T-helper 1 cell (primary cell): ENCODE measurements around the gene ANGPTL8.

Experiments
- DNase-seq, 5 donors: peaks; one replicate each; pipeline ENCODE4 v3.0.0-alpha.2; 2012 to 2020

ANGPTL8 gene

GRCh38 chr19:11238041-11238440 is 1.4 kb upstream of the ANGPTL8 start:
- DNase-seq = no peak

GRCh38 chr19:11238781-11239376 is 540 bp upstream of the ANGPTL8 start:
- DNase-seq = no peak

GRCh38 chr19:11240008-11240444 is 607 bp downstream of the ANGPTL8 start:
- DNase-seq = no peak

- no peak for DNase-seq
Measured at GRCh38 chr19:11242025-11242424, 2.6 kb downstream of the ANGPTL8 start.

GRCh38 chr19:11242864-11243797 is 3.7 kb downstream of the ANGPTL8 start:
- peak; percentile 64 to 83 (median 74) for DNase-seq

- no peak for DNase-seq
Measured at GRCh38 chr19:11243798-11244169, 4.4 kb downstream of the ANGPTL8 start.

GRCh38 chr19:11244846-11245589 is 5.6 kb downstream of the ANGPTL8 start:
- DNase-seq = no peak

GRCh38 chr19:11246941-11247340 is 7.5 kb downstream of the ANGPTL8 start:
- DNase-seq = no peak

- DNase-seq = no peak
Measured at GRCh38 chr19:11247391-11247790, 8.0 kb downstream of the ANGPTL8 start.

- DNase-seq = no peak
Measured at GRCh38 chr19:11247934-11248333, 8.5 kb downstream of the ANGPTL8 start.

- no peak for DNase-seq
Measured at GRCh38 chr19:11248852-11249251, 9.4 kb downstream of the ANGPTL8 start.

- no peak for DNase-seq
Measured at GRCh38 chr19:11251217-11251616, 11.8 kb downstream of the ANGPTL8 start.

GRCh38 chr19:11251650-11252314 is 12.4 kb downstream of the ANGPTL8 start:
- no peak for DNase-seq

- DNase-seq = no peak
Measured at GRCh38 chr19:11252665-11253355, 13.4 kb downstream of the ANGPTL8 start.

- no peak for DNase-seq
Measured at GRCh38 chr19:11254666-11255065, 15.2 kb downstream of the ANGPTL8 start.

- no peak for DNase-seq
Measured at GRCh38 chr19:11256189-11256588, 16.8 kb downstream of the ANGPTL8 start.

GRCh38 chr19:11257846-11258380 is 18.5 kb downstream of the ANGPTL8 start:
- no peak for DNase-seq

- DNase-seq = no peak
Measured at GRCh38 chr19:11260996-11261395, 21.6 kb downstream of the ANGPTL8 start.

GRCh38 chr19:11261431-11261970 is 22.1 kb downstream of the ANGPTL8 start:
- DNase-seq = no peak

GRCh38 chr19:11261971-11262839 is 22.8 kb downstream of the ANGPTL8 start, which contains the start of gene DOCK6:
Gene DOCK6 (minus strand): TSS chr19:11262524. CDS start chr19:11262440, 84 bp downstream.
- no peak for DNase-seq
